IMR-90 (cell line): ENCODE data around the gene ATP5F1D. TPM values are rescaled to one million over a fixed set of nuclear protein-coding genes. Genes with fewer than 3 reads are reported as not detected.
A peak's percentile ranks its signal among the peaks of the same experiment; 100 is the strongest.

Experiments used
- ATAC-seq: fragments of 200-7000 bp; cut with Tn5 transposase; 2 replicates; pipeline ENCODE4 v1.9.1; 2020; ENCODE audit warnings: low read depth, mild to moderate bottlenecking, moderate library complexity
- BruUV-seq: library from RNA; stranded (reverse); fragments of 400-500 nt; replicated peaks from 2 replicates; lab custom pipeline; 2021; lab: Mats Ljungman, UMichigan
- CTCF ChIA-PET: fragments of 300-600 bp; formaldehyde crosslinking; extraction: SDS; loops from one replicate; lab custom pipeline; 2021; ENCODE audit warnings: antibody characterized with exemption; lab: Yijun Ruan, JAX
- POLR2A ChIA-PET: fragments of 300-600 bp; sonication (Branson Sonifier 250); formaldehyde crosslinking; loops from one replicate; lab custom pipeline; 2022; ENCODE audit warnings: antibody characterized with exemption; ENCODE audit not compliant: unreplicated experiment; lab: Charles Lee
- DNase-seq: peaks from one replicate; pipeline ENCODE4 v3.0.0; 2013
- H2AFZ ChIP-seq: replicated peaks from 2 replicates; pipeline ENCODE3; 2013; ENCODE audit warnings: low read length, mild to moderate bottlenecking; ENCODE audit not compliant: poor library complexity
- H2AK5ac ChIP-seq: 2 replicates; pipeline ENCODE4 v1.6.1; 2013; ENCODE audit warnings: low read depth, low read length, inconsistent platforms
- H2AK9ac ChIP-seq: replicated peaks from 2 replicates; pipeline ENCODE3; 2013; ENCODE audit warnings: mild to moderate bottlenecking, low read depth, low read length, moderate library complexity; ENCODE audit not compliant: poor library complexity
- H2BK120ac ChIP-seq: 2 replicates; pipeline ENCODE4 v1.6.1; 2013; ENCODE audit warnings: low read depth, low read length, inconsistent platforms
- H2BK15ac ChIP-seq: 3 replicates; pipeline ENCODE4 v1.6.1; 2013; ENCODE audit warnings: low read depth, low read length, inconsistent platforms
- H2BK20ac ChIP-seq: 2 replicates; pipeline ENCODE4 v1.6.1; 2013; ENCODE audit warnings: low read depth, mild to moderate bottlenecking, inconsistent platforms, low read length, moderate library complexity
- H2BK5ac ChIP-seq: 2 replicates; pipeline ENCODE4 v1.6.1; 2013; ENCODE audit warnings: mild to moderate bottlenecking, low read depth, low read length, inconsistent platforms; ENCODE audit not compliant: poor library complexity, severe bottlenecking
- H3K14ac ChIP-seq: replicated peaks from 2 replicates; pipeline ENCODE4 v1.6.1; 2013; ENCODE audit warnings: low read depth, low read length, inconsistent platforms
- H3K18ac ChIP-seq: 2 replicates; pipeline ENCODE4 v1.6.1; 2013; ENCODE audit warnings: low read depth, low read length, control low read depth
- H3K23ac ChIP-seq: 2 replicates; pipeline ENCODE4 v1.6.1; 2013; ENCODE audit warnings: low read depth, low read length, inconsistent platforms
- H3K27ac ChIP-seq: 2 replicates; pipeline ENCODE4 v1.5.1; 2013; ENCODE audit warnings: mild to moderate bottlenecking, control low read depth, low read length; ENCODE audit not compliant: insufficient read depth
- H3K27me3 ChIP-seq: 2 replicates; pipeline ENCODE4 v1.6.1; 2013; ENCODE audit warnings: low read length; ENCODE audit not compliant: control insufficient read depth, insufficient read depth
- H3K36me3 ChIP-seq: 2 replicates; pipeline ENCODE4 v1.6.1; 2013; ENCODE audit warnings: low read length, mixed read lengths; ENCODE audit not compliant: control insufficient read depth, insufficient read depth
- H3K4ac ChIP-seq: 2 replicates; pipeline ENCODE4 v1.6.1; 2013; ENCODE audit warnings: low read depth, low read length, inconsistent platforms
- H3K4me1 ChIP-seq: 2 replicates; pipeline ENCODE4 v1.6.1; 2013; ENCODE audit warnings: low read length, mixed read lengths; ENCODE audit not compliant: control insufficient read depth, insufficient read depth
- H3K4me2 ChIP-seq: 2 replicates; pipeline ENCODE4 v1.6.1; 2013; ENCODE audit warnings: low read depth, mild to moderate bottlenecking, control low read depth, low read length, moderate library complexity
- H3K4me3 ChIP-seq: 2 replicates; pipeline ENCODE4 v1.5.1; 2013; ENCODE audit warnings: low read depth, mild to moderate bottlenecking, control low read depth, low read length, moderate library complexity; ENCODE audit not compliant: insufficient read depth
- H3K56ac ChIP-seq: 2 replicates; pipeline ENCODE4 v1.6.1; 2013; ENCODE audit warnings: low read length, inconsistent platforms; ENCODE audit not compliant: insufficient read depth; ENCODE audit errors: extremely low read depth
- H3K79me1 ChIP-seq, 2 experiments: 2 replicates each; pipeline ENCODE4 v1.6.1; 2013; ENCODE audit warnings: low read length in 2 of 2, inconsistent platforms in 1 of 2, low read depth in 1 of 2
- H3K9ac ChIP-seq: 2 replicates; pipeline ENCODE4 v1.6.1; 2013; ENCODE audit warnings: low read depth, low read length, control low read depth
- H3K9me1 ChIP-seq: 2 replicates; pipeline ENCODE4 v1.6.1; 2013; ENCODE audit warnings: low read length, inconsistent platforms; ENCODE audit not compliant: insufficient read depth
- H3K9me3 ChIP-seq: 2 replicates; pipeline ENCODE4 v1.6.1; 2013; ENCODE audit warnings: low read length; ENCODE audit not compliant: control insufficient read depth, insufficient read depth
- H4K20me1 ChIP-seq: 2 replicates; pipeline ENCODE4 v1.6.1; 2013; ENCODE audit warnings: low read length, inconsistent platforms; ENCODE audit not compliant: insufficient read depth
- H4K5ac ChIP-seq: 2 replicates; pipeline ENCODE4 v1.6.1; 2013; ENCODE audit warnings: mild to moderate bottlenecking, low read depth, low read length, control low read depth
- H4K8ac ChIP-seq, 2 experiments: 2 replicates each; pipeline ENCODE4 v1.6.1; 2013; ENCODE audit warnings: low read depth in 2 of 2, low read length in 2 of 2, control low read depth in 1 of 2, inconsistent platforms in 1 of 2
- H4K91ac ChIP-seq: 2 replicates; pipeline ENCODE4 v1.6.1; 2013; ENCODE audit warnings: low read depth, low read length, inconsistent platforms; ENCODE audit not compliant: insufficient read depth
- BHLHE40 ChIP-seq: fragments of 150-350 bp; IDR thresholded peaks from 2 replicates; pipeline ENCODE4 v1.6.1; 2016; ENCODE audit warnings: mild to moderate bottlenecking, low read depth, low read length
- CEBPB ChIP-seq: IDR thresholded peaks from 2 replicates; pipeline ENCODE4 v1.6.1; 2012; ENCODE audit warnings: low read depth, low read length, improper control_type of control experiment
- CHD1 ChIP-seq: IDR thresholded peaks from 2 replicates; pipeline ENCODE4 v1.6.1; 2012; ENCODE audit warnings: low read depth, low read length, improper control_type of control experiment
- CTCF ChIP-seq: conservative IDR thresholded peaks from 2 replicates; pipeline ENCODE4 v1.5.1; 2012; ENCODE audit warnings: mild to moderate bottlenecking, low read depth, low read length, improper control_type of control experiment
- ELK1 ChIP-seq: fragments of 150-350 bp; IDR thresholded peaks from 2 replicates; pipeline ENCODE4 v1.6.1; 2016; ENCODE audit warnings: low read depth, mild to moderate bottlenecking, low read length, moderate library complexity, borderline replicate concordance
- FOS ChIP-seq: fragments of 150-350 bp; IDR thresholded peaks from 2 replicates; pipeline ENCODE4 v1.6.1; 2016; ENCODE audit warnings: low read depth, low read length
- MAFK ChIP-seq: IDR thresholded peaks from 2 replicates; pipeline ENCODE4 v1.6.1; 2012; ENCODE audit warnings: low read depth, low read length, improper control_type of control experiment
- MAZ ChIP-seq: IDR thresholded peaks from 2 replicates; pipeline ENCODE4 v1.6.1; 2012; ENCODE audit warnings: low read depth, mild to moderate bottlenecking, low read length, improper control_type of control experiment, moderate library complexity, borderline replicate concordance
- MXI1 ChIP-seq: IDR thresholded peaks from 2 replicates; pipeline ENCODE4 v1.6.1; 2012; ENCODE audit warnings: low read depth, mild to moderate bottlenecking, low read length, moderate library complexity, borderline replicate concordance
- NFE2L2 ChIP-seq: fragments of 150-350 bp; IDR thresholded peaks from 2 replicates; pipeline ENCODE4 v1.6.1; 2016; ENCODE audit warnings: low read depth, mild to moderate bottlenecking, low read length
- POLR2A ChIP-seq: IDR thresholded peaks from 2 replicates; pipeline ENCODE4 v1.6.1; 2012; ENCODE audit warnings: mild to moderate bottlenecking, low read depth, low read length
- RAD21 ChIP-seq: IDR thresholded peaks from 2 replicates; pipeline ENCODE4 v1.6.1; 2012; ENCODE audit warnings: low read length, improper control_type of control experiment
- RCOR1 ChIP-seq: IDR thresholded peaks from 2 replicates; pipeline ENCODE4 v1.6.1; 2012; ENCODE audit warnings: mild to moderate bottlenecking, low read length, improper control_type of control experiment; ENCODE audit not compliant: insufficient replicate concordance
- RFX5 ChIP-seq: IDR thresholded peaks from 2 replicates; pipeline ENCODE4 v1.8.0; 2012; ENCODE audit warnings: low read depth, mild to moderate bottlenecking, low read length, moderate library complexity
- SMC3 ChIP-seq: fragments of 150-350 bp; IDR thresholded peaks from 2 replicates; pipeline ENCODE4 v1.6.1; 2016; ENCODE audit warnings: low read depth, mild to moderate bottlenecking, antibody characterized with exemption, low read length, moderate library complexity
- USF2 ChIP-seq: fragments of 150-350 bp; IDR thresholded peaks from 2 replicates; pipeline ENCODE4 v1.6.1; 2017; ENCODE audit warnings: mild to moderate bottlenecking, antibody characterized with exemption, low read length, low read depth
- WGBS, 2 experiments: methylation state at CpG; one replicate each; pipeline versions ENCODE4 v1.1.5 to v1.1.7; 2013; ENCODE audit warnings: missing lambda C conversion rate in 2 of 2; ENCODE audit not compliant: insufficient read length in 1 of 2; ENCODE audit errors: extremely low coverage in 2 of 2; 5-methylcytosine and 5-hydroxymethylcytosine counted together
- dilution Hi-C: fragments of 300-500 bp; cut with HindIII; formaldehyde crosslinking; loops from one replicate; pipeline ENCODE4 v1.14.3; 2018; ENCODE audit warnings: low sequenced_read_pairs; ENCODE audit not compliant: unreplicated experiment
- in situ Hi-C: fragments of 300-500 bp; cut with MboI; formaldehyde crosslinking; loops from 3 replicates; pipeline ENCODE4 v1.14.3; 2019; ENCODE audit warnings: low sequenced_read_pairs, inconsistent platforms, mixed read lengths
- intact Hi-C: fragments of 100-400 bp; cut with micrococcal nuclease; formaldehyde crosslinking; loops from 2 replicates; pipeline ENCODE4 v1.10.0; 2022
- polyA plus RNA-seq, 3 experiments: library from polyadenylated mRNA; depleted of rRNA; stranded (reverse); fragments of >200 nt; gene quantifications; 2 replicates each; pipeline ENCODE4 v1.2.3, GENCODE V29; 2012; ENCODE audit warnings: low replicate concordance in 1 of 3
- total RNA-seq: library from RNA; depleted of rRNA; stranded (reverse); fragments of >200 nt; gene quantifications from 2 replicates; pipeline ENCODE4 v1.2.3, GENCODE V29; 2012

Gene ATP5F1D
- total and polyA plus RNA-seq, 2 of the 4 experiments (the other 2 are of a cell fraction) = 7.3 to 140 TPM

GRCh38 chr19:1224847-1225246 lies 16.7 kb upstream of the ATP5F1D start:
- 100% methylated on average over 2 of the region's 16 CpGs; no CpG with 5 or more reads in 1 of the 2 experiments for WGBS, 2 experiments
- H3K56ac ChIP-seq = no peak overlapping the region
- DNase-seq (no peak), ATAC-seq (no peak)
- no peaks in the 10 kb centered on the region for H3K9me1 ChIP-seq
- dilution Hi-C loops = no loop called here
- no peak overlapping the region for H3K4me3 ChIP-seq
- no peak overlapping the region for H2BK15ac ChIP-seq
- H3K4me1 ChIP-seq = no peaks in the 10 kb centered on the region
- no TSS peak for BruUV-seq
- peak overlapping the region; percentile 28 for H2AK9ac ChIP-seq
- no peak overlapping the region for H2AFZ ChIP-seq
- TF ChIP-seq RCOR1 = no peak
- TF ChIP-seq NFE2L2 = no peak
- no peak for TF ChIP-seq USF2
- TF ChIP-seq BHLHE40 = no peak
- no peak for TF ChIP-seq CEBPB
- TF ChIP-seq CHD1 = no peak
- TF ChIP-seq RAD21 = no peak
- no peak for TF ChIP-seq MAFK
- no peak for TF ChIP-seq MAZ
- TF ChIP-seq CTCF = no peak
- TF ChIP-seq MXI1 = no peak
- TF ChIP-seq SMC3 = no peak
- TF ChIP-seq ELK1 = no peak
- TF ChIP-seq RFX5 = no peak
- TF ChIP-seq FOS = no peak
- TF ChIP-seq POLR2A = no peak
- H3K18ac ChIP-seq = no peak overlapping the region
- H3K79me1 ChIP-seq = peaks cover 6 to 30% of the 10 kb centered on the region in 2 experiments; a peak in 2 of 4 replicates
- POLR2A ChIA-PET = no interaction called here
- H2BK20ac ChIP-seq = no peak overlapping the region
- no peak overlapping the region for H4K5ac ChIP-seq
- H3K9ac ChIP-seq = no peak overlapping the region
- no peak overlapping the region for H2BK120ac ChIP-seq
- no peak overlapping the region for H3K14ac ChIP-seq
- H3K27me3 ChIP-seq = no peaks in the 10 kb centered on the region
- H3K27ac ChIP-seq = no peak overlapping the region
- no peak overlapping the region for H4K91ac ChIP-seq
- no peak overlapping the region for H2AK5ac ChIP-seq
- no peak overlapping the region for H3K4me2 ChIP-seq
- intact Hi-C loops = no loop called here
- no peak overlapping the region for H3K4ac ChIP-seq
- H4K20me1 ChIP-seq = peaks cover 13% of the 10 kb centered on the region
- H4K8ac ChIP-seq = no peak overlapping the region
- no peak overlapping the region for H2BK5ac ChIP-seq
- H3K23ac ChIP-seq = no peak overlapping the region
- CTCF ChIA-PET = no interaction called here
- H3K9me3 ChIP-seq = no peaks in the 10 kb centered on the region
- H3K36me3 ChIP-seq = peaks cover 56% of the 10 kb centered on the region
- in situ Hi-C loops = no loop called here
